Osteoblast (primary cell): ENCODE data around the gene WFDC10B. TPM values are rescaled to one million over a fixed set of nuclear protein-coding genes. Genes with fewer than 3 reads are reported as not detected.
A peak's percentile ranks its signal among the peaks of the same experiment; 100 is the strongest.
"Not testable (repeated sequence)": the region's sequence is repeated elsewhere in the genome, so short reads cannot be mapped to it uniquely, and the experiment has no call there.

Experiments
- DNase-seq: peaks from one replicate; pipeline ENCODE4 v3.0.0; 2011; ENCODE audit warnings: low spot score, mixed read lengths; ENCODE audit not compliant: insufficient read length; ENCODE audit errors: missing footprints
- H2AFZ ChIP-seq: 2 replicates; pipeline ENCODE4 v1.6.0; 2011; ENCODE audit warnings: mild to moderate bottlenecking, low read length
- H3K27ac ChIP-seq: 2 replicates; pipeline ENCODE4 v1.5.1; 2011; ENCODE audit warnings: mild to moderate bottlenecking, low read depth, low read length, moderate library complexity
- H3K27me3 ChIP-seq: 2 replicates; pipeline ENCODE4 v1.6.0; 2012; ENCODE audit warnings: mild to moderate bottlenecking, control low read depth, inconsistent platforms, low read length, moderate library complexity; ENCODE audit not compliant: insufficient read depth
- H3K36me3 ChIP-seq: 2 replicates; pipeline ENCODE4 v1.5.1; 2011; ENCODE audit warnings: mild to moderate bottlenecking, low read length, control low read depth, moderate library complexity; ENCODE audit not compliant: insufficient read depth
- H3K4me1 ChIP-seq: 2 replicates; pipeline ENCODE4 v1.5.1; 2011; ENCODE audit warnings: mild to moderate bottlenecking, low read length, control low read depth, moderate library complexity; ENCODE audit not compliant: insufficient read depth
- H3K4me2 ChIP-seq: 2 replicates; pipeline ENCODE4 v1.6.0; 2011; ENCODE audit warnings: mild to moderate bottlenecking, low read length; ENCODE audit not compliant: insufficient read depth
- H3K4me3 ChIP-seq: fragments of 200-600 bp; sonication (generic); 3 replicates; pipeline ENCODE4 v1.5.1; 2012; ENCODE audit warnings: mild to moderate bottlenecking, low read length, inconsistent platforms; ENCODE audit not compliant: insufficient read depth
- H3K79me2 ChIP-seq: 2 replicates; pipeline ENCODE4 v1.6.0; 2012; ENCODE audit warnings: mild to moderate bottlenecking, low read length, control low read depth, inconsistent platforms; ENCODE audit not compliant: insufficient read depth
- H3K9me3 ChIP-seq: 2 replicates; pipeline ENCODE4 v1.5.1; 2011; ENCODE audit warnings: low read depth, low read length, control low read depth
- H4K20me1 ChIP-seq: 2 replicates; pipeline ENCODE4 v1.6.0; 2012; ENCODE audit warnings: mild to moderate bottlenecking, low read length, control low read depth; ENCODE audit not compliant: insufficient read depth
- CTCF ChIP-seq: IDR thresholded peaks from 2 replicates; pipeline ENCODE4 v1.5.1; 2011; ENCODE audit warnings: mild to moderate bottlenecking, low read depth, low read length, moderate library complexity; ENCODE audit errors: extremely low read depth
- total RNA-seq: library from RNA; depleted of rRNA; stranded (reverse); fragments of >200 nt; gene quantifications from 2 replicates; pipeline ENCODE4 v1.2.3, GENCODE V29; 2012

WFDC10B gene
- total RNA-seq, 1 donor, result not detected

GRCh38 chr20:45649312-45649863, 55.4 kb downstream of the WFDC10B start:
- no peaks in the 10 kb centered on the region for H3K36me3 ChIP-seq
- H4K20me1 ChIP-seq, result no peaks in the 10 kb centered on the region
- no peak overlapping the region for H2AFZ ChIP-seq
- H3K27ac ChIP-seq, result no peak overlapping the region
- no peak overlapping the region for H3K4me3 ChIP-seq
- H3K4me2 ChIP-seq, result no peak overlapping the region
- DNase-seq, result peak; percentile 60
- H3K4me1 ChIP-seq, result no peaks in the 10 kb centered on the region
- no peaks in the 10 kb centered on the region for H3K9me3 ChIP-seq
- no peaks in the 10 kb centered on the region for H3K79me2 ChIP-seq
- TF ChIP-seq CTCF, result no peak
- H3K27me3 ChIP-seq, result no peaks in the 10 kb centered on the region

- Histone ChIP-seq H2AFZ (no peak overlapping the region), H3K4me1 (no peaks in the 10 kb centered on the region), H3K4me3 (no peak overlapping the region), H4K20me1 (no peaks in the 10 kb centered on the region), H3K79me2 (no peaks in the 10 kb centered on the region), H3K4me2 (no peak overlapping the region), H3K27ac (no peak overlapping the region), H3K27me3 (no peaks in the 10 kb centered on the region), H3K9me3 (no peaks in the 10 kb centered on the region), H3K36me3 (no peaks in the 10 kb centered on the region)
- TF ChIP-seq CTCF, result no peak
- DNase-seq, result peak; percentile 17
Measured at GRCh38 chr20:45647441-45648050, 57.3 kb downstream of the WFDC10B start.

GRCh38 chr20:45646875-45647274, 57.9 kb downstream of the WFDC10B start:
- no peaks in the 10 kb centered on the region for H3K27me3 ChIP-seq
- no peak for TF ChIP-seq CTCF

GRCh38 chr20:45645869-45646268, 59.0 kb downstream of the WFDC10B start:
- not testable (repeated sequence) for DNase-seq, H3K9me3 ChIP-seq, H3K79me2 ChIP-seq, H4K20me1 ChIP-seq, H3K27me3 ChIP-seq, H3K27ac ChIP-seq, H3K4me2 ChIP-seq, H3K36me3 ChIP-seq, H3K4me3 ChIP-seq, H2AFZ ChIP-seq, H3K4me1 ChIP-seq

More at GRCh38 chr20:45646875-45647274, 57.9 kb downstream of the WFDC10B start:
- Histone ChIP-seq H3K79me2 (no peaks in the 10 kb centered on the region), H4K20me1 (no peaks in the 10 kb centered on the region), H3K9me3 (no peaks in the 10 kb centered on the region), H3K36me3 (no peaks in the 10 kb centered on the region), H3K4me2 (no peak overlapping the region), H3K27ac (no peak overlapping the region), H3K4me3 (no peak overlapping the region), H2AFZ (no peak overlapping the region), H3K4me1 (no peaks in the 10 kb centered on the region)
- DNase-seq, result no peak

- H2AFZ ChIP-seq, result not testable (repeated sequence)
Measured at GRCh38 chr20:45641076-45641475, 63.7 kb downstream of the WFDC10B start.

More at GRCh38 chr20:45641076-45641475, 63.7 kb downstream of the WFDC10B start:
- H3K27me3 ChIP-seq, H4K20me1 ChIP-seq, H3K4me1 ChIP-seq, H3K9me3 ChIP-seq, H3K4me2 ChIP-seq, H3K79me2 ChIP-seq, H3K36me3 ChIP-seq, H3K4me3 ChIP-seq, DNase-seq, H3K27ac ChIP-seq: not testable (repeated sequence)
